Measurements from ENCODE around the gene RNF41. TPM values are rescaled to one million over a fixed set of nuclear protein-coding genes. Genes with fewer than 3 reads are reported as not detected.
"Not testable (repeated sequence)": the region's sequence is repeated elsewhere in the genome, so short reads cannot be mapped to it uniquely, and the experiment has no call there.

The RNF41 gene
- total RNA-seq, 1 donor from 2014 or later, result 57.2 TPM

DNA sequence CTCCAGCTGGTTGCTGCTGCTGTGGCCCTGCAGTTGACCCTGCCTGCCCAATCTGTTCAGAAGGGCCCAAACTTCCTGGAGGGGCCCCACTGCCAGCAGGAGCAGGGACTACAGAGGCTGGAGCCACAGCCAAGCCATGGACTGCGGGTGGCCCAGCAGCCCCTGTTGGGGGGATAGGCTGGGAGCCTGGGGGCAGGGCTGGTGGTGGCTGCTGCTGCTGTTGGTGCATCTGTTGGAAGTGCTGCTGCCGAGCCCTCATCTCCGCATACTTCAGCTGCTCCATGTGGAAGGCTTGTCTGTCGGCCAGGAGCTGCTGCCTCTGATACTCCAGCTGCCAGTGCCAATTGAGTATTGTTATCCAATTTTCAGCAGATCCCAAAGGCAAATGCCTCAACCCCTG lies 56.4 kb downstream of the RNF41 start:
- no peak for DNase-seq (ENCODE audit: low spot score)

DNA sequence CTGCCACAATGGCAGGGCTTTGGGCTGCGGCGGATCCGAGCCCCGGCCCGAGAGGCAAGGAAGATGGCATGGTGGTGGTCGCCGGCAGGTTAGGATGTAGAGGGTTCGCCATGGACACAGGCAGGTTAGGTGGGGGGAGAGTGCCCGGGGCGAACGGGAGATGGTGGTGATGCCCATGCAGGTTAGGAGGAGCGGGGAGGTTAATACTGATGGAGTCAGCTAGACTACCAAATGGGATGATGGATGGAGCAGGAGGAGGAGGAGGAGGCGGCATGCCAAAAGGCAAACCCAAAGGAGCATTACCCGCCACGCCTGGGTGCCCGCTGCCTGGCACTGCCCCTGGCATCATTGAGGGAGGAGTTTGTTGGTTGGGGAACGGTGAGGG lies 57.4 kb downstream of the RNF41 start:
- DNase-seq (ENCODE audit: low spot score), result no peak

DNA sequence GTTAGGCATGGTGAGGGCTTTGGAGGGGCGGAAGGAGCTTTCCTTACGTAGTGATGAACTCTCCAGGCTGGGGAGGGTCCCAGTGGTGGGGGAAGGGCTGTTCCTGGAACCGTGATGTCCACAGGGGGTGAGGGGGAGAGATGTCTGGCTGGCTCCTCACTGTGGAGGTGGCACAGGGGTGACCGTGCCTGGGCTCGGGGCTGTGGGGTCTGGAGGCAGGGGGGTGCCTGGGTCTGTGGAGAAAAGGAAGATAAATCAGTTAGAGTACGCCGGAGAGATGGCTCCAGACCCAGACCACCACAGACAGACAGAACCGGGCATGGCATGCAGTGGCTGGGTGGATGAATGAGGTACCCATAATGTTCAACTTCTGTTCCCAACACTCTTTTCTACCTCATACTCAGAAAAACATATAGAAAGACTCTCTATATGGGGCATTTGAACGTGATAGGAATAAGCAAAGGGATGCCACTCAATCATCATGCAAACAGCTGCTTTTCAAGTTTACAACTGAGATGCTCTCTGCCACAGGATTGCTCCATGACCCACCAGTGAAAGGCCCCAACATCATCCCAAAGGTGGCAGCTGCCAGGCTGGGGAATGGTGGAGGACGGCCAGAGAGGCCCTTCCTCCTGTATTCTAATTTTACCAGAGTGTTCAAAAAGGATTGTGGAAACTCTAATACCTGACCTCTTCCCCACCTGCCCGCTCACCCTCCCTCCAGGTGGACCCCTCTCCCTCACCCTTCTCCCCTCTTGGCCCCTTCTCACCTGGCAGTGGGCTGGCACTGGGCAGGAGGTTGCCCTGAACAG lies 58.0 kb downstream of the RNF41 start:
- DNase-seq (ENCODE audit: low spot score), result no peak

DNA sequence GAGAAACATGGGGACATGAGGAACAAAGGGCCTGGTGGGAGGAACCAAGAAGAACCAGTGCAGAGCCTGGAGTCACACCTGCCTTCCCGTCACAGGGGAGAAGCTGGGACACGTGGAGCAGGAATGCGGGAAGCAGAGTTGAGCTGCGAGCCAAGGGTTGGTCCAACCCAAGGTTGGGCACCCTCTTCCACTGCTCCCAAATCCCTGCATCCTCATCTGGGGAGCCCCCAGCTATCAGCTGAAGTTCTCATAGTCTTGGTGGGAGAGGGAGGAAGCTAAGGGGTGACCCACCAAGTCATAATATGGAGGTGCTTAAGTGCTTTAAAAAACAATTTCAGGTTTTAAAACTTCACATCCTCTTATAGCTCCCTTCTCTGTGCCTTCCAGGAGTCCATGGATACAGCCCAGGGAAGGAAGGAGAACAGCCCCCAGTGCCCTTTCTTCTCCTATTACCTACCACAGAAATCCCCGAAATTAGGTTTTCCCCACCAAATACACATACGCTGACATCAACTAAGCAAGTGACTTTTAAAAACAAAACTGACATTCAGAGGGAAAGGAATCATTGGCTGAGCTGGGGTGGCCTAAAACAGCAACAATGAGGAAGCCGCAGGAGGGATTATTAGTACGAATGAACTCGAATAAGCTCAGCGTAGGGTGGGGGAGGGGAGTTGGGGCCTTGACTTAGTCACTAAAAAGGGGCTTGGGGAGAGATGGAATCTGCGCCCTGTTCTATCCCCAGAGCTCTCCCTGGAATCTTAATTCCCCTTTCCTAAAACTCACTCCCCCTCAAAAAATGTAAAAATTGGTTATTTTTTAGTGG lies 59.0 kb downstream of the RNF41 start:
- no peak for DNase-seq (ENCODE audit: low spot score)

DNA sequence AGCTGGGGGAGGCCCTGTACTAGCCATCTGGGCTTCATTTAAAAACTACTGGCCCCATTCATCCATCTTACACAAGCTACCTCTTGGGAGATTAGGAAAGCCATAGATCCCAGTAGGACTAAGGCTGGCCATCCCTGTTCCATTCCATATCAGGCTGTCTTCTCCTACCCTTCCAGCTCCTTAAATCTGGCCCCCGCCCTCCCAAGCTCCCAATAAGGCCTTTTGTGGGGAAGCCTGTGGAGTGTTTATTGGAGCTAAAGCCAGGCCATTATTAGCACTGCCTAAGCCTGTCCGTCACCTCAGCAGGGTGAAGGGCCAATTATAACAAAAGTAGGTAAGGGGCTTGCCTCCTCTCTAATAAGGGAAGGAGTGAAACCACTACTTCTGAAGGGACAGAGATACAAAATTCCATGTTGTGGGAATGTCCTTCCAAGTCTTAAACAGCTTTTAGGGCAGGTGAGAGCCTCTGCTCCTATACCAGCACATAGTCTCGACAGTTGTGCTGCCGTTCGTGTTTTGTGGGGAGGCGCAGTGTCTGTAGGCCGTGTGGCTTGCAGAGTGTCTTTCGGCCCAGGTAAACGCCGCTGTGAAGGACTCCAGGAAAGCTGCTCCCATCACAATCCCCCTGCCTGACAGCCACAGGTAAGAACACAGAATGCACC lies 59.9 kb downstream of the RNF41 start:
- DNase-seq (ENCODE audit: low spot score), result no peak

DNA sequence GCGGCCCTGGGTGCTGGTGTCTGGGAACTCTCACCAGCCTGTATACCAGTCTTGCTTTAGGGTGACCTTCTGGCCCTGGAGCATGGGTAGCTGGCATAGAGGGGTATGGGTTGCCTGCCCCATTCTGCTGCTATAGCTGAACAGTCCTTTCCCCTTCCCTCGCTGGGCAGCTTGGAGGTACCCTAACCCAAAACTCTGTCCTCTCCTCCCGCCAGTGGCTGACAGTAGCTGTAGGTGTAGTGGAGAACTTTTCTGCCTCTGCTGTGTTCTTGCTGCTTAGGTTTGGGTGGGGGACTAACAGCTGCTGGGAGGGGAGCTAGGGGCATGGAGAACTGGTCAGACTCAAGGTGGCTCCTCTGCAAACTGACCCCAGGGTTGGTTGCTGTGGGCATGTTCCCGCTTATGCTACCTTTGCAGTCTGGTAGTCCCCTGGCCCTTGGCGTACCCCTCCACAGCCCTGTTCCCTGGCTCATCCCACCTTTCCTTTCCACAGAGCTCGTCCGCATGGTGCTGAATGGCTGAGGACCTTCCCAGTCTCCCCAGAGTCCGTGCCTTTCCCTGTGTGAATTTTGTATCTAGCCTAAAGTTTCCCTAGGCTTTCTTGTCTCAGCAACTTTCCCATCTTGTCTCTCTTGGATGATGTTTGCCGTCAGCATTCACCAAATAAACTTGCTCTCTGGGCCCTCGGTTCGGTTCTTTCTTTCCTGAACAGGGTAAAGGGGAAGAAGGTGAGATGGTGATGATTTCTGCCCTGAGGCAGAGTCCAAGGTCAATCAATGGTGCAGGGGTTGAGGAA lies 60.6 kb downstream of the RNF41 start:
- no peak for DNase-seq (ENCODE audit: low spot score)

DNA sequence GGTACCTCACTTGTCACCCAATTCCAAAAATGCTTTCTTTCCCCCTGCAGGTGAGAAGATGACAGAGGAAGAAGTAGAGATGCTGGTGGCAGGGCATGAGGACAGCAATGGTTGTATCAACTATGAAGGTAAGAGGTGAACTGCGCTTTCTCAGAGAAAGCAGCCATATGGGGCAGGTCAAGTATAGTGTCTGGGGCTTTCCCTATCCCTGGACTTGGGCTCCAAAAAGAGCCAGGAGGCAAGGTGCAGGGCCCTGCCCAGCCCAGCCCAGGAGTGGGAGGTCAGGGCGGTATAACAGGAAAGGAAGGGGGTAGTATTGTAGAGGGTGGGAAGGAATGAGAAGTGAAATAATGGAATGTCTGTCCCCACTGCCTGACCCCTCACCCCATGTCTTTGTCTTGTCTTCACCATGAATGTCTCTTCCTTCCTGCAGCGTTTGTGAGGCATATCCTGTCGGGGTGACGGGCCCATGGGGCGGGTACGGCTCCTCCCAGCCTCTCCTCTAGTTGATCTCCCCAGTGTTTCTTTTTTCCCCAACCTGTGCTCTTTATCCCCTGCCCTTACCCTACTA lies 61.4 kb downstream of the RNF41 start:
- peak; percentile 36 for DNase-seq (ENCODE audit: low spot score)

DNA sequence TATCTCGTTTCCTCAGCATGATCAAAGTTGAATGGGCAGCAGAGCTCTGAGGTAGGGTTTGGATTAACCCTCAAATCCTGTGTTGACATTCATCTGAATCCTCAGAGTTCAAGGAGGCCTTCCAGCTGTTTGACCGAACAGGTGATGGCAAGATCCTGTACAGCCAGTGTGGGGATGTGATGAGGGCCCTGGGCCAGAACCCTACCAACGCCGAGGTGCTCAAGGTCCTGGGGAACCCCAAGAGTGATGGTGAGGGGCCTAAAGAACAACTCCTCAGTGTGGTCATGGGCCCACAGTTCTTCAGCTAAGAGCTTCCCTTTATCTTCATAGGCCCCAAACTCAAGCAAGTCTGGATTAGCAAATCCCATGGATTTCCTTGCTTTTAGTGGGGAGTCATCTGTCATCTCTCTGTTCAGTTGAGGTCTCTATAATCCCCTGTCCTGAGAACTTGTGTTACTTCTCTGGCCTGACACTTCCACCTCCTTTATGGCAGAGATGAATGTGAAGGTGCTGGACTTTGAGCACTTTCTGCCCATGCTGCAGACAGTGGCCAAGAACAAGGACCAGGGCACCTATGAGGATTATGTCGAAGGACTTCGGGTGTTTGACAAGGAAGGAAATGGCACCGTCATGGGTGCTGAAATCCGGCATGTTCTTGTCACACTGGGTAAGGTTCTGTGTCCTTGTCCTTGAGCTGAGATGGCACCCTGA lies 62.1 kb downstream of the RNF41 start:
- no peak for DNase-seq (ENCODE audit: low spot score)

DNA sequence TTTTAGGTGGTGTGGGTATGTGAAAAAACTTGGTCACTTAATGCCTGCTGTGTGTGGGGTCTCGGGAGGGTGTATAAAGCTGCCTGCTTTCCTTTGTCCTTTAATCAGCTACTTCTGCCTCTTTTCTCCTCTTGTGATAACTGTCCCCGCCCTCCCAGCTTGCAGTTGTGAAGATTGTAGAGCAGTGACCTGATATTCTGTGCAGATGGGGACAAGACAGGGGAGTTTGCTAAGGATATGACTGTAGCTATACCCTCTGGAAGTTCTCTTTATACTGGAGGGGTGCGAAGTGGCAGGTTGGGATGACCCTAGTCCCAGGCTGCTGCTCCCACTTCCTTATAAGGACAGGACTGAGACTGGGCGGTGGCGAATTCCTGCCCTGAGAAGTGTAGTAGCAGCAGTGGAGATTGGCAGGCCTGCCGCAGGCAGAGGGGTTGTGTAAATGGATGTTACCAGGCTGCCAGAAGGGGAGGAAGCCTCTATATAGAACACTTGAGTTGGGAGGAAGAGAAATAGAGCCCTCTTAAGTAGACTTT lies 62.7 kb downstream of the RNF41 start:
- DNase-seq (ENCODE audit: low spot score), result peak; percentile 87

DNA sequence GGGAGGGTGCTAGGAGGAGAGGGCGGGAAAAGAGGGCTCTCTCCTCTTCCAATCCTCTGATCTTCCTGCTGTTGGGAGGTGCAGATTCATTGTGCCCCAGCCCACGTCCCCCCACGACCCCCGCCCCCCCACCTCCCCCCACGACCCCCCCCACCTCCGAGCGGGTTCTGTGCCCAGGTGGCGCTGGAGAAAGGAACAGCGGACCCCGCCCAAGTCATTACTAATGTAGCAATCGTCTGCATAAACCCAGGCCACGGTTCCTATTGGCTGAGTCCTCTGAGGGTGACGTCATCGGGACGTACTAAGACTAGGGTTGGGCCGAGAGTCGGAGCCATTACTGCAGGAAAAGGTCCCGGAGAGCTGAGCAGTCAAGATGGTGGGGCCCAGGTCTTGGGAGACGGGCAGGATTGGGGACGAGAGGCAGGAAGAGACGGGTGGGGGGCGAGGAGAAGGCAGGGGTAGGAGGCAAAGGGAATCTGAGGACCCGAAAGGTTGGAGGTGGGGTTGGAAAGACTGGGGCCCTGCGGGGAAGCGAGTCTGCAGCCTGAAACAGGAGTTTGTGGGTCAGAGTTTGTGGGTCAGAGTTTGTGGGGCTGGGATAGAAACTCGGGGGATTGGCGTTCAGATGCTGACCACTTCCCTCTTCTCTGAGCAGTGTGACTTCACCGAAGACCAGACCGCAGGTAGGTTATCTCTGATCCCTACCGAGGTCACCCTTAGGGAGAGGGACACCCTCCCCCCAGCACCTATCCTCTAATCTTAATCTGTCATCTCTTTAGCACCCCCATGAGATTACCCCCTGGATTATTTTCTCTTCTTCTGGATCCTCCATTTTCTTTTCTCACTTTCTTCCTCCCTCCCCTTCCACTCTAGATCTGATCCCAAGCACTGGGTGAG lies 63.4 kb downstream of the RNF41 start, which contains the start of gene MYL6:
Gene MYL6, plus strand, starts transcription at position 331 of the 897 bp plus-strand sequence. Its CDS starts 43 bp downstream, at position 374.
- DNase-seq (ENCODE audit: low spot score), result peak; percentile 98

DNA sequence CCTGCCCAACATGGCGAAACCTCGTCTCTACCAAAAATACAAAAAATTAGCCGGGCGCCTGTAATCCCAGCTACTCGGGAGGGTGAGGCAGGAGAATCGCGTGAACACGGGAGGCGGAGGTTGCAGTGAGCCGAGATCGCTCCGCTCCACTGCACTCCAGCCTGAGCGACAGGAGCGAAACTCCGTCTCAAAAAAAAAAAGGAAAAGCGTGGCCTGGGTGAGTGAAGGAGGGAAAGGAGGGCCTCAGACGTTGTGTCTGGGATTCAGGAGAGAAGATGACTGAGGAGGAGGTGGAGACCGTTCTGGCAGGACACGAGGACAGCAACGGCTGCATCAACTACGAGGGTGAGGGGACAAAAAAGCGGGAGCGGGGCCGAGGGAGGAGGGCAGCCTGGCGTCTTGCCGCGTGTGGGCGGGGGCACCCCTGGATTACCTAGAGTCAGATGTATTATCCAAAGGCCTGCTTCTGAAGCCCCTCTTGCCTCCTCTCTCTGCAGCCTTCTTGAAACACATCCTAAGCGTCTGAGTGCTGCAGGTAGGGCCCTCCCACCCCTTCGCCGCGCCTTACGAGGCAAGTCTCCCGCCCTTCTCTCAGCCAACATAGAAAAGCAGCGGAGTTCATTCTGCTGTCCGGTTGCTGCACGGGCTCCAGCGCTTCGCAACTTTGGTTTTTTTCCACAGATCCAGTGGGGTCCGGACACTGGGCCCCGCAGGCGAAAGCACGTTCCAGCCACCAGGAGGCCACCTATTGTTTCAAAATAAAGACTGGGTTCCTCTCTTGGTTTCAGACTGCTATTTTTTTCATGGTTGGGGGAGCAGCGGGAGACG lies 64.3 kb downstream of the RNF41 start:
- DNase-seq (ENCODE audit: low spot score), result peak; percentile 79

DNA sequence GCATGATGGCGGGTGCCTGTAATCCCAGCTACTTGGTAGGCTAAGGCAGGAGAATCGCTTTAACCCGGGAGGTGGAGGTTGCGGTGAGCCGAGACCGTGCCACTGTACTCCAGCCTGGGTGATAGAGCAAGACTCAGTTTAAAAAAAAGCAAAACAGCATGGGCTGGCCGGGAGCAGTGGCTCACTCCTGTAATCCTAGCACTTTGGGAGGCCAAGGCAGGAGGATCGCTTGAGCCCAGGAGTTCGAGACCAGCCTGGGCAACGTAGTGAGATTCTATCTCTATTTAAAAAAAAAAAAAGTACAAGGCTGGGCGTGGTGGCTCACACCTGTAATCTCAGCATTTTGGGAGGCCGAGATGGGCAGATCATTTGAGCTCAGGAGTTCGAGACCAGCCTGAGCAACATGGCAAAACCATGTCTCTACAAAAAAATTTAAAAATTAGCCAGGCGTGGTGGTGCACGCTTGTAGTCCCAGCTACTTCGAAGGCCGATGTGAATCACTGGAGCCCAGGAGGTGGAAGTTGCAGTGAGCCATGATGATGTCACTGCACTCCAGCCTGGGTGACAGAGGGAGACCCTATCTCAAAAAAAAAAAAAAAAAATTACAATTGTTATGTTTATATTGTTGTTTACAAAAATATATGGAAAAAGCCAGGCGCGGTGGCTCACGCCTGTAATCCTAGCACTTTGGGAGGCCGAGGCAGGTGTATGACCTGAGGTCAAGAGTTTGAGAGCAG lies 65.1 kb downstream of the RNF41 start:
- not testable (repeated sequence) for DNase-seq (ENCODE audit: low spot score)

DNA sequence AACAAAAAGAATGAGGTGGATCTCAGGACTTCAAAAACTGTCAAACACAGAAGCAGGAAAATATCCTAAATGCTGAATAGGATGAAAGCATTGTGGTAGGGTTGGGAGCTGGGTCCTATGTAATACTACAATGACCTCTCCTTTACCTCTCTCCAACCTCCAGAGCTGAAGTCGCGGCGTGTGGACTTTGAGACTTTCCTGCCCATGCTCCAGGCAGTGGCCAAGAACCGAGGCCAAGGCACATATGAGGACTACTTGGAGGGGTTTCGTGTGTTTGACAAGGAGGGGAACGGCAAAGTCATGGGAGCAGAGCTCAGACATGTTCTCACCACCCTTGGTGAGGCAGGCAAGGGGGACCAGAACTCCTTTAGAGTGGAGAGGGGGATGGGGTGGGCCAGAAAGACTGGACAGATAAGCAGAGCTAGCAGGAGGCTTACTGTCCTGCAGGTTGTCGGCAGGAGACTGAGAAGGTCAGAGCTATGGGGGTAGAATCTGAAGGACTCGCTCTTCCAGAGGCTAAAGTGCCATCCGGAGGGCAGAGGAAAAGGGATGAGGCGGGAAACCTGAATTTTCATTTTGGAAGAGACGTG lies 66.4 kb downstream of the RNF41 start:
- DNase-seq (ENCODE audit: low spot score), result no peak

DNA sequence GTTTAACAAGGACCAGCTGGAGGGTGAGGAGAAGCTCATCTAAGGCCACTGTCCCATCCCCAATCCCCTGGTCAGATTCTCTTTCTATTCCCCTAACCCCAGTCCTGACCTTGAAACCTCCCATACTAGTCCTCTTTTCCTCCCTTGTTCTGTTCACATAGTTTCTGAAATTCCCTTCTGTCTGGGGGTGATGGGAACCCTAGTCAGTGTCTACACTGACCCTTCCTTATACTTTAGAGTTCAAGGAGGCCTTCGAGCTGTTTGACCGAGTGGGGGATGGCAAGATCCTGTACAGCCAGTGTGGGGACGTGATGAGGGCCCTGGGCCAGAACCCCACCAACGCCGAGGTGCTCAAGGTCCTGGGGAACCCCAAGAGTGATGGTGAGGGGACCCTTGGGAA lies 66.9 kb downstream of the RNF41 start:
- no peak for DNase-seq (ENCODE audit: low spot score)

DNA sequence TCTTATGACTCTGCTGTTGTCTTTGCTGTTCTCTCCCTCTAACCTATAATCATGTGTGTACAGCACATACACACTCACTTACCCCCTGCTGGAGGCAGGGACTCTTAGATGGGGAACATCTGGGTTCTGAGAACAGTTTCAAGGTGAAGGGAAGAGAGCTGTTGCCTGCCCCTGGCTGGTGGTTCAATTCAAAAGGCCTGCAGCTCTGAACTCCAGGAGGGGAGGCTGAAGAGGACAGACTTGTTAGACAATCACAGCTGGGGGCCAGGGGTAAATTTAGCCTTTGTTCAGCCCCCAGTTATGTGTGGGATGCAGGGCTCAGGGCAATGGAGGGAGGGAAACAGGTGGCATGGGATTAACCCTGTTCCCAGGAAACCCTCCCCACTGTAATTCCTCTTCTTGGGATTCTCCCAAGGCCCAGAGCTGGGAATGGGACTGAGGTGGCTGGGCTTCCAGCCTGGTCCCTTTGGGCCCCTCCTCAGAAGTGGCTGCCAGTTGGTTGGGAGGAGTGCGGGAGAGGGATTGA lies 67.4 kb downstream of the RNF41 start:
- no peak for DNase-seq (ENCODE audit: low spot score)

DNA sequence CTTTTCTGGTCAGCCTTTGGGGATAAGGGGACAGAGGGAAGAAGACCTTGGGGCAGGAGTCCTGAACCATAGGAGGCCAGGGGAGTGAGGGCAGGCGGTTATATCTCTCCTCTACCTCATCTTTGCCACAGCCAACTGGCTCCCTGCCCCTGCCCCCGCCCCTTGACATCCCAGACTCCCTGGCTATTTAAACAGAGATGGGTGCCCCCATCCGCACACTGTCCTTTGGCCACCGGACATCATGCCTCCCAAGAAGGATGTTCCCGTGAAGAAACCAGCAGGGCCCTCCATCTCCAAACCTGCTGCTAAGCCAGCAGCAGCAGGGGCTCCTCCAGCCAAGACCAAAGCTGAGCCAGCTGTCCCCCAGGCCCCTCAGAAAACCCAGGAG lies 68.0 kb downstream of the RNF41 start:
- no peak for DNase-seq (ENCODE audit: low spot score)

Measured in mucosa of gallbladder (tissue), 1 donor.